Esophagus (tissue), 2 donors: ENCODE results near the gene PLCL2. TPM values are rescaled to one million over a fixed set of nuclear protein-coding genes. Genes with fewer than 3 reads are reported as not detected.
A peak's percentile ranks its signal among the peaks of the same experiment; 100 is the strongest.

ENCODE experiments used
- H3K27ac ChIP-seq, 2 donors: one replicate each; pipeline ENCODE4 v1.5.1; 2013; ENCODE audit warnings: low read depth in 2 of 2, mild to moderate bottlenecking in 2 of 2, inconsistent platforms in 1 of 2, low read length in 1 of 2, moderate library complexity in 1 of 2
- H3K27me3 ChIP-seq, 2 donors: one replicate each; pipeline ENCODE4 v1.6.1; 2013; ENCODE audit warnings: low read length in 2 of 2, control low read depth in 1 of 2, mild to moderate bottlenecking in 1 of 2; ENCODE audit not compliant: insufficient read depth in 2 of 2, control insufficient read depth in 1 of 2
- H3K36me3 ChIP-seq, 2 donors: one replicate each; pipeline ENCODE4 v1.6.1; 2013; ENCODE audit warnings: low read length in 1 of 2; ENCODE audit not compliant: control insufficient read depth in 2 of 2, insufficient read depth in 2 of 2
- H3K4me1 ChIP-seq, 2 donors: one replicate each; pipeline ENCODE4 v1.6.1; 2013; ENCODE audit warnings: low read length in 1 of 2; ENCODE audit not compliant: control insufficient read depth in 2 of 2, insufficient read depth in 2 of 2
- H3K4me3 ChIP-seq, 2 donors: one replicate each; pipeline ENCODE4 v1.5.1; 2013; ENCODE audit warnings: low read length in 2 of 2, mild to moderate bottlenecking in 2 of 2, low read depth in 1 of 2, moderate library complexity in 1 of 2
- H3K9me3 ChIP-seq, 2 donors: one replicate each; pipeline ENCODE4 v1.6.1; 2013; ENCODE audit warnings: mild to moderate bottlenecking in 2 of 2, low read depth in 1 of 2, low read length in 1 of 2, moderate library complexity in 1 of 2; ENCODE audit not compliant: control insufficient read depth in 2 of 2, insufficient read depth in 1 of 2
- WGBS, 2 donors: extraction: QIAGEN DNeasy Blood & Tissue Kit; methylation state at CpG; one replicate each; pipeline ENCODE4 v1.1.7; 2013; 5-methylcytosine and 5-hydroxymethylcytosine counted together
- polyA plus RNA-seq, 2 donors: library from polyadenylated mRNA; stranded (reverse); fragments of 200-250 nt; gene quantifications; one replicate each; pipeline ENCODE4 v1.2.3, GENCODE V29; 2013
- donor health status: healthy with polysubstance abuse.
- donor health status: Bipolar disorder and iron deficiency.

The PLCL2 gene
- polyA plus RNA-seq, 2 donors = 0.22 to 0.35 TPM

- 54 to 57% methylated on average over 16 of the region's 16 CpGs for WGBS, 2 donors
- H3K4me1 ChIP-seq = peaks cover 0 to 2% of the 10 kb centered on the region in 2 donors
- peak overlapping the region; percentile 26 to 38 for H3K27ac ChIP-seq
Measured at GRCh38 chr3:16842272-16843270, 42.2 kb upstream of the PLCL2 start.

GRCh38 chr3:16844222-16844621 lies 40.5 kb upstream of the PLCL2 start:
- Histone ChIP-seq H3K9me3 (no peaks in the 10 kb centered on the region), H3K27me3 (peaks cover 0 to 3% of the 10 kb centered on the region in 2 donors), H3K36me3 (no peaks in the 10 kb centered on the region), H3K27ac (no peak overlapping the region), H3K4me1 (peaks cover 0 to 2% of the 10 kb centered on the region in 2 donors), H3K4me3 (no peak overlapping the region)
- 89 to 92% methylated on average over 2 of the region's 2 CpGs for WGBS, 2 donors

More at GRCh38 chr3:16842272-16843270, 42.2 kb upstream of the PLCL2 start:
- Histone ChIP-seq H3K27me3 (peaks cover 0 to 3% of the 10 kb centered on the region in 2 donors), H3K4me3 (no peak overlapping the region), H3K9me3 (no peaks in the 10 kb centered on the region), H3K36me3 (no peaks in the 10 kb centered on the region)

GRCh38 chr3:16844791-16845190 lies 40.0 kb upstream of the PLCL2 start:
- no peak overlapping the region for H3K27ac ChIP-seq
- WGBS, 2 donors = 96 to 100% methylated on average over 1 of the region's 1 CpG
- H3K4me1 ChIP-seq = peaks cover 0 to 2% of the 10 kb centered on the region in 2 donors
- H3K36me3 ChIP-seq = no peaks in the 10 kb centered on the region
- peaks cover 0 to 1% of the 10 kb centered on the region in 2 donors for H3K27me3 ChIP-seq
- H3K4me3 ChIP-seq = no peak overlapping the region
- no peaks in the 10 kb centered on the region for H3K9me3 ChIP-seq

- Histone ChIP-seq H3K9me3 (no peaks in the 10 kb centered on the region), H3K27me3 (no peaks in the 10 kb centered on the region), H3K4me3 (no peak overlapping the region), H3K36me3 (no peaks in the 10 kb centered on the region), H3K4me1 (peaks cover 0 to 2% of the 10 kb centered on the region in 2 donors), H3K27ac (no peak overlapping the region)
- WGBS, 2 donors = 89% methylated on average over 5 of the region's 5 CpGs
Measured at GRCh38 chr3:16846373-16847080, 38.2 kb upstream of the PLCL2 start.

GRCh38 chr3:16848007-16848406 lies 36.7 kb upstream of the PLCL2 start:
- Histone ChIP-seq H3K27ac (no peak overlapping the region), H3K4me3 (no peak overlapping the region), H3K9me3 (no peaks in the 10 kb centered on the region), H3K27me3 (no peaks in the 10 kb centered on the region), H3K4me1 (no peaks in the 10 kb centered on the region), H3K36me3 (no peaks in the 10 kb centered on the region)
- 87 to 91% methylated on average over 2 of the region's 2 CpGs for WGBS, 2 donors

GRCh38 chr3:16849229-16849628 lies 35.5 kb upstream of the PLCL2 start:
- H3K9me3 ChIP-seq = no peaks in the 10 kb centered on the region
- no peak overlapping the region for H3K4me3 ChIP-seq

GRCh38 chr3:16849795-16850194 lies 35.0 kb upstream of the PLCL2 start:
- Histone ChIP-seq H3K4me1 (no peaks in the 10 kb centered on the region), H3K4me3 (no peak overlapping the region), H3K27me3 (no peaks in the 10 kb centered on the region), H3K27ac (no peak overlapping the region), H3K9me3 (no peaks in the 10 kb centered on the region), H3K36me3 (no peaks in the 10 kb centered on the region)
- WGBS, 2 donors = 42 to 45% methylated on average over 3 of the region's 3 CpGs

More at GRCh38 chr3:16849229-16849628, 35.5 kb upstream of the PLCL2 start:
- Histone ChIP-seq H3K27ac (no peak overlapping the region), H3K36me3 (no peaks in the 10 kb centered on the region), H3K27me3 (no peaks in the 10 kb centered on the region), H3K4me1 (no peaks in the 10 kb centered on the region)
- WGBS, 2 donors = 21 to 28% methylated on average over 8 of the region's 8 CpGs

GRCh38 chr3:16855497-16855896 lies 29.3 kb upstream of the PLCL2 start:
- Histone ChIP-seq H3K36me3 (no peaks in the 10 kb centered on the region), H3K4me1 (no peaks in the 10 kb centered on the region), H3K4me3 (no peak overlapping the region), H3K27me3 (no peaks in the 10 kb centered on the region), H3K9me3 (no peaks in the 10 kb centered on the region), H3K27ac (no peak overlapping the region)
- WGBS, 2 donors = 65 to 74% methylated on average over 1 of the region's 1 CpG

- H3K27ac ChIP-seq = no peak overlapping the region
- no peak overlapping the region for H3K4me3 ChIP-seq
- 46 to 52% methylated on average over 3 of the region's 3 CpGs for WGBS, 2 donors
- H3K4me1 ChIP-seq = no peaks in the 10 kb centered on the region
- H3K36me3 ChIP-seq = no peaks in the 10 kb centered on the region
- no peaks in the 10 kb centered on the region for H3K27me3 ChIP-seq
- no peaks in the 10 kb centered on the region for H3K9me3 ChIP-seq
Measured at GRCh38 chr3:16860234-16860633, 24.5 kb upstream of the PLCL2 start.
